Measurements from ENCODE around the gene DNASE1L1.
A peak's percentile ranks its signal among the peaks of the same experiment; 100 is the strongest.

Gene DNASE1L1

GRCh38 chrX:154430916-154431315 lies 21.9 kb upstream of the DNASE1L1 start:
- no peak overlapping the region for H3K9ac ChIP-seq (ENCODE audit: low read length)
- no peaks in the 10 kb centered on the region for H3K27me3 ChIP-seq (ENCODE audit: insufficient read depth, low read length)
- H3K9me2 ChIP-seq (ENCODE audit: low read depth, low read length): no peaks in the 10 kb centered on the region
- peaks cover 18% of the 10 kb centered on the region for H3K4me1 ChIP-seq (ENCODE audit: insufficient read depth, low read length, severe bottlenecking)
- H3K9me3 ChIP-seq (ENCODE audit: low read length): no peaks in the 10 kb centered on the region
- H3K27ac ChIP-seq (ENCODE audit: low read depth, low read length, poor library complexity, severe bottlenecking): no peak overlapping the region
- H4K20me1 ChIP-seq (ENCODE audit: insufficient read depth, low read length): no peaks in the 10 kb centered on the region
- no peak overlapping the region for H3K4me3 ChIP-seq (ENCODE audit: low read depth, low read length, poor library complexity, severe bottlenecking)
- H3F3A ChIP-seq (ENCODE audit: insufficient read depth, low read length): no peaks in the 10 kb centered on the region
- H3K4me2 ChIP-seq (ENCODE audit: low read length): no peak overlapping the region
- peaks cover 22% of the 10 kb centered on the region; the same call in 1 of the 2 replicates for H3K36me3 ChIP-seq (ENCODE audit: insufficient read depth, low read length)
- no peaks in the 10 kb centered on the region for H3K79me2 ChIP-seq (ENCODE audit: insufficient read depth, low read length)
- no peak overlapping the region for H2AFZ ChIP-seq (ENCODE audit: low read length)
- TF ChIP-seq EZH2 (IDR thresholded peaks at IDR 0.05; ENCODE audit: borderline replicate concordance, low read length): no peak
- TF ChIP-seq, protein P1, sequence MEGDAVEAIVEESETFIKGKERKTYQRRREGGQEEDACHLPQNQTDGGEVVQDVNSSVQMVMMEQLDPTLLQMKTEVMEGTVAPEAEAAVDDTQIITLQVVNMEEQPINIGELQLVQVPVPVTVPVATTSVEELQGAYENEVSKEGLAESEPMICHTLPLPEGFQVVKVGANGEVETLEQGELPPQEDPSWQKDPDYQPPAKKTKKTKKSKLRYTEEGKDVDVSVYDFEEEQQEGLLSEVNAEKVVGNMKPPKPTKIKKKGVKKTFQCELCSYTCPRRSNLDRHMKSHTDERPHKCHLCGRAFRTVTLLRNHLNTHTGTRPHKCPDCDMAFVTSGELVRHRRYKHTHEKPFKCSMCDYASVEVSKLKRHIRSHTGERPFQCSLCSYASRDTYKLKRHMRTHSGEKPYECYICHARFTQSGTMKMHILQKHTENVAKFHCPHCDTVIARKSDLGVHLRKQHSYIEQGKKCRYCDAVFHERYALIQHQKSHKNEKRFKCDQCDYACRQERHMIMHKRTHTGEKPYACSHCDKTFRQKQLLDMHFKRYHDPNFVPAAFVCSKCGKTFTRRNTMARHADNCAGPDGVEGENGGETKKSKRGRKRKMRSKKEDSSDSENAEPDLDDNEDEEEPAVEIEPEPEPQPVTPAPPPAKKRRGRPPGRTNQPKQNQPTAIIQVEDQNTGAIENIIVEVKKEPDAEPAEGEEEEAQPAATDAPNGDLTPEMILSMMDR (IDR thresholded peaks at IDR 0.05; ENCODE audit: low read length): no peak

DNA sequence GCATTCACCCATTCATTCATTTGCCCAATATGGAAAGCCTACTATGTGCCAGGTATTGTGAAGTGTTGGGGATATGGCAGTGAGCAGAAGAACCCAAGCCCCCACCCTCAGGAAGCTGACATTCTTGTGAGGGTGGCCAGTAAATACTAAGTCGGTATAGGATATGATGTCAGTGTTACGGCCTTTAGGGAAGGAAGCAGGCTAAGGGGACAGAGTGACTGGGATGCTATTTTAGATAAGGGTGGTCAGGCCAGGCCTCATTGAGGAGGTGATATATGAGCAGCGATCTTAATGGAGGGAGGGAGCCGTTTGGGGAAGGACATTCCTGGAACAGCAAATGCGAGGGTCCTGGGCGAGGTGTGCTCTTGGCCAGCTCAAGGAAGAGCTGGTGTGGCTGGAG lies 21.4 kb upstream of the DNASE1L1 start:
- Histone ChIP-seq H3K79me2 (ENCODE audit: insufficient read depth, low read length) (no peaks in the 10 kb centered on the region), H3K9me2 (ENCODE audit: low read depth, low read length) (no peaks in the 10 kb centered on the region), H3K27ac (ENCODE audit: low read depth, low read length, poor library complexity, severe bottlenecking) (no peak overlapping the region), H3K4me1 (ENCODE audit: insufficient read depth, low read length, severe bottlenecking) (peaks cover 16% of the 10 kb centered on the region), H3K9me3 (ENCODE audit: low read length) (no peaks in the 10 kb centered on the region), H3K4me2 (ENCODE audit: low read length) (no peak overlapping the region), H3K36me3 (ENCODE audit: insufficient read depth, low read length) (peaks cover 21% of the 10 kb centered on the region; the same call in 1 of the 2 replicates), H2AFZ (ENCODE audit: low read length) (no peak overlapping the region), H3K27me3 (ENCODE audit: insufficient read depth, low read length) (no peaks in the 10 kb centered on the region), H3F3A (ENCODE audit: insufficient read depth, low read length) (no peaks in the 10 kb centered on the region), H3K4me3 (ENCODE audit: low read depth, low read length, poor library complexity, severe bottlenecking) (no peak overlapping the region), H4K20me1 (ENCODE audit: insufficient read depth, low read length) (no peaks in the 10 kb centered on the region), H3K9ac (ENCODE audit: low read length) (no peak overlapping the region)
- TF ChIP-seq, protein P1 (IDR thresholded peaks at IDR 0.05; ENCODE audit: low read length): no peak
- no peak for TF ChIP-seq EZH2 (IDR thresholded peaks at IDR 0.05; ENCODE audit: borderline replicate concordance, low read length)

GRCh38 chrX:154429711-154430110 lies 20.7 kb upstream of the DNASE1L1 start:
- H3K9ac ChIP-seq (ENCODE audit: low read length): peak overlapping the region; percentile 87; the same call in 1 of the 2 replicates
- H3K4me2 ChIP-seq (ENCODE audit: low read length): peak overlapping the region; percentile 98
- no peaks in the 10 kb centered on the region for H3F3A ChIP-seq (ENCODE audit: insufficient read depth, low read length)
- no peak overlapping the region for H2AFZ ChIP-seq (ENCODE audit: low read length)
- H3K79me2 ChIP-seq (ENCODE audit: insufficient read depth, low read length): no peaks in the 10 kb centered on the region
- no peaks in the 10 kb centered on the region for H3K27me3 ChIP-seq (ENCODE audit: insufficient read depth, low read length)
- H3K4me1 ChIP-seq (ENCODE audit: insufficient read depth, low read length, severe bottlenecking): peaks cover 16% of the 10 kb centered on the region
- no peaks in the 10 kb centered on the region for H3K9me3 ChIP-seq (ENCODE audit: low read length)
- H3K9me2 ChIP-seq (ENCODE audit: low read depth, low read length): no peaks in the 10 kb centered on the region
- peak overlapping the region; percentile 85 for H3K4me3 ChIP-seq (ENCODE audit: low read depth, low read length, poor library complexity, severe bottlenecking)
- H3K27ac ChIP-seq (ENCODE audit: low read depth, low read length, poor library complexity, severe bottlenecking): no peak overlapping the region
- no peaks in the 10 kb centered on the region for H4K20me1 ChIP-seq (ENCODE audit: insufficient read depth, low read length)
- H3K36me3 ChIP-seq (ENCODE audit: insufficient read depth, low read length): peaks cover 15% of the 10 kb centered on the region; the same call in 1 of the 2 replicates
- TF ChIP-seq, protein P1 (IDR thresholded peaks at IDR 0.05; ENCODE audit: low read length): no peak
- no peak for TF ChIP-seq EZH2 (IDR thresholded peaks at IDR 0.05; ENCODE audit: borderline replicate concordance, low read length)

Data from OCI-LY1 (cell line).